ENCODE measurements around the gene IL2RG. TPM values are rescaled to one million over a fixed set of nuclear protein-coding genes. Genes with fewer than 3 reads are reported as not detected.

Gene IL2RG
- total RNA-seq, 4 donors from 2014 or later, result 3.8 to 231 (median 44.0) TPM

- in situ Hi-C loops (cut with MboI; ENCODE audit: low pct_ligation_motif_present in 1 of 4, low pct_unique_long_range_greater_than_20kb in 1 of 4, low sequenced_read_pairs in 3 of 4), result loop anchor here in 2 of 4 donors (25.0 kb wide), 2 partner anchors 167 to 392 kb away; no protein-coding TSS in a partner anchor
- WGBS, 2 donors (ENCODE audit: low coverage in 1 of 2), result 57% methylated on average over 3 of the region's 3 CpGs; no CpG with 5 or more reads in 1 of the 2 donors
Measured at GRCh38 chrX:71154641-71155040, 43.3 kb upstream of the IL2RG start.

DNA sequence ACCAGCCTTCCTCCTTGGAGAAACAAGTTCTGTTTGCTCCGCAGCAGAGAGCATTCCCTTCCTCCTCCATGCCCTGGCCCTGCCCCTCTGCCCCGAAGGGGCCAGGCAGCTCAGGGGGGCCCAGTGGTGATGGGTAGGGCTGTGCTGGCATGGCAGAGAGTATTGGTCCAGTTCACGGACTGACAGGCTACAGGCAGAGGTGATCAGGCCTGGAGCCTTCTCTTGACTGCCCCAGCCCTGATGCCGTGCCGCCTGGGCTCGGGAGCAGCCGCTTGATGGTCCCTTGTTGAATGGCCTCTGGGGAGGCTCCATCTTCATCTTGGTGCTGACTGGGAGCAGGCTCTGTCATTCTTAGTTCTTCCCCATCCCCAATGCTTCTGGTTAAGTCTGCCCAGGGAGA is 42.8 kb upstream of the IL2RG start:
- Histone ChIP-seq H3K27ac (no peak overlapping the region), H3K4me1 (no peaks in the 10 kb centered on the region), H3K36me3 (no peaks in the 10 kb centered on the region), H3K27me3 (no peaks in the 10 kb centered on the region), H3K9me3 (no peaks in the 10 kb centered on the region), H3K4me3 (no peak overlapping the region)
- intact Hi-C loops (cut with DNase I; ENCODE audit: low total_unique reads), result no loop called here
- WGBS, 2 donors (ENCODE audit: low coverage in 1 of 2), result 77% methylated on average over 7 of the region's 7 CpGs; no CpG with 5 or more reads in 1 of the 2 donors
- DNase-seq, result no peak
- TF ChIP-seq EP300 (IDR thresholded peaks at IDR 0.05; ENCODE audit: low read depth) (no peak), POLR2A (IDR thresholded peaks at IDR 0.05) (no peak), CTCF (IDR thresholded peaks at IDR 0.05) (no peak), POLR2AphosphoS5 (IDR thresholded peaks at IDR 0.05) (no peak)
- in situ Hi-C loops (cut with MboI; ENCODE audit: low pct_ligation_motif_present in 1 of 4, low pct_unique_long_range_greater_than_20kb in 1 of 4, low sequenced_read_pairs in 3 of 4), result loop anchor here in 2 of 4 donors (25.0 kb wide), 2 partner anchors 167 to 392 kb away; no protein-coding TSS in a partner anchor

More at GRCh38 chrX:71154641-71155040, 43.3 kb upstream of the IL2RG start:
- intact Hi-C loops (cut with DNase I; ENCODE audit: low total_unique reads), result no loop called here
- H3K9me3 ChIP-seq, result no peaks in the 10 kb centered on the region
- no peak overlapping the region for H3K4me3 ChIP-seq
- H3K27ac ChIP-seq, result no peak overlapping the region
- no peak for DNase-seq
- TF ChIP-seq EP300 (IDR thresholded peaks at IDR 0.05; ENCODE audit: low read depth) (no peak), POLR2AphosphoS5 (IDR thresholded peaks at IDR 0.05) (no peak), CTCF (IDR thresholded peaks at IDR 0.05) (no peak), POLR2A (IDR thresholded peaks at IDR 0.05) (no peak)
- H3K4me1 ChIP-seq, result no peaks in the 10 kb centered on the region
- no peaks in the 10 kb centered on the region for H3K27me3 ChIP-seq
- H3K36me3 ChIP-seq, result no peaks in the 10 kb centered on the region

- no peak for DNase-seq
- in situ Hi-C loops (cut with MboI; ENCODE audit: low pct_ligation_motif_present in 1 of 4, low pct_unique_long_range_greater_than_20kb in 1 of 4, low sequenced_read_pairs in 3 of 4), result loop anchor here in 2 of 4 donors (25.0 kb wide), 2 partner anchors 164 to 389 kb away; no protein-coding TSS in a partner anchor
Measured at GRCh38 chrX:71151366-71151765, 40.0 kb upstream of the IL2RG start.

DNA sequence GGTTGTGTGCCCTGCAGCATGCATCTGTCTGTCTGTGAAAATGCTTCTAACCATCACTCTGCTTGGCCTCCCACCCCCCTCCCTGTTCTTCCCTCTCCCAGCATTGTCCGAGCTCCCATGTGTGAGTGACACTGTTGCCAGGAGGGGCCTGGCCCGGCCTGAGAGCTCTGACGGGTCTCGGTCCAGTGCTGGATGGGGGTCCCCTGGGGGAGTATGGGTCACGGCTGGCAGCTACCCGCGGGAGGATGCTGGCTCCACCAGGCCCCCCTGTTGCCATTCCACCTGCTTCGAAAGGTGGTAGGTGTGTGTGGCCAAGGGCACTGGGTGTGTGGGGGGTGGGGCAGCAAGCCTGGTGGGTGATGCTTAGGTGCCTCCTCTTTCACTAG is 36.9 kb upstream of the IL2RG start:
- no peak for DNase-seq
- Histone ChIP-seq H3K4me1 (peaks cover 0 to 6% (median 5%) of the 10 kb centered on the region in 4 donors), H3K4me3 (no peak overlapping the region), H3K36me3 (no peaks in the 10 kb centered on the region), H3K9me3 (no peaks in the 10 kb centered on the region), H3K27ac (no peak overlapping the region), H3K27me3 (no peaks in the 10 kb centered on the region)
- intact Hi-C loops (cut with DNase I; ENCODE audit: low total_unique reads), result no loop called here
- in situ Hi-C loops (cut with MboI; ENCODE audit: low pct_ligation_motif_present in 1 of 4, low pct_unique_long_range_greater_than_20kb in 1 of 4, low sequenced_read_pairs in 3 of 4), result no loop called here
- TF ChIP-seq EP300 (IDR thresholded peaks at IDR 0.05; ENCODE audit: low read depth) (no peak), POLR2AphosphoS5 (IDR thresholded peaks at IDR 0.05) (no peak), CTCF (IDR thresholded peaks at IDR 0.05) (no peak), POLR2A (IDR thresholded peaks at IDR 0.05) (no peak)
- 93% methylated on average over 3 of the region's 8 CpGs; no CpG with 5 or more reads in 1 of the 2 donors for WGBS, 2 donors (ENCODE audit: low coverage in 1 of 2)

More at GRCh38 chrX:71151366-71151765, 40.0 kb upstream of the IL2RG start:
- TF ChIP-seq EP300 (IDR thresholded peaks at IDR 0.05; ENCODE audit: low read depth) (no peak), POLR2AphosphoS5 (IDR thresholded peaks at IDR 0.05) (no peak), CTCF (IDR thresholded peaks at IDR 0.05) (no peak), POLR2A (IDR thresholded peaks at IDR 0.05) (no peak)
- Histone ChIP-seq H3K4me3 (no peak overlapping the region), H3K27ac (no peak overlapping the region), H3K4me1 (peaks cover 0 to 3% (median 0%) of the 10 kb centered on the region in 4 donors), H3K27me3 (no peaks in the 10 kb centered on the region), H3K36me3 (no peaks in the 10 kb centered on the region), H3K9me3 (no peaks in the 10 kb centered on the region)
- intact Hi-C loops (cut with DNase I; ENCODE audit: low total_unique reads), result no loop called here
- 74% methylated on average over 7 of the region's 7 CpGs; no CpG with 5 or more reads in 1 of the 2 donors for whole genome bisulfite sequencing, 2 donors (ENCODE audit: low coverage in 1 of 2)

All from transverse colon (tissue), 4 donors.